Esophagus squamous epithelium (tissue), 5 donors: ENCODE data around the gene CAMK2N1. TPM values are rescaled to one million over a fixed set of nuclear protein-coding genes. Genes with fewer than 3 reads are reported as not detected.

ENCODE experiments used
- DNase-seq: peaks from one replicate; lab custom pipeline; 2025; lab: John Stamatoyannopoulos, UW
- H3K27ac ChIP-seq, 4 donors: fragments of 200-600 bp; sonication (generic); one replicate each; pipeline ENCODE4 v1.5.1; 2016 to 2019; ENCODE audit warnings: mild to moderate bottlenecking in 1 of 4
- H3K27me3 ChIP-seq, 4 donors: fragments of 200-600 bp; sonication (generic); 1 replicate in 3 of 4; 2 replicates in 1 of 4; pipeline versions ENCODE4 v1.5.1 to v1.6.0; 2017 to 2021; ENCODE audit warnings: antibody characterized with exemption in 1 of 4
- H3K36me3 ChIP-seq, 3 donors: fragments of 200-600 bp; sonication (generic); one replicate each; pipeline ENCODE4 v1.5.1; 2016 to 2019
- H3K4me1 ChIP-seq, 3 donors: fragments of 200-600 bp; sonication (generic); one replicate each; pipeline ENCODE4 v1.5.1; 2017 to 2019
- H3K4me3 ChIP-seq, 4 donors: fragments of 200-600 bp; sonication (generic); 1 replicate in 3 of 4; 2 replicates in 1 of 4; pipeline ENCODE4 v1.5.1; 2016 to 2019; ENCODE audit warnings: mild to moderate bottlenecking in 2 of 4, moderate library complexity in 1 of 4
- H3K9me3 ChIP-seq, 3 donors: fragments of 200-600 bp; sonication (generic); one replicate each; pipeline ENCODE4 v1.5.1; 2016 to 2019
- CTCF ChIP-seq, 6 experiments: fragments of 450-650 bp in 4 of 6; fragments of 200-600 bp in 2 of 6; sonication (generic) in 2 of 6; IDR thresholded peaks; one replicate each; pipeline ENCODE4 v1.5.1; 2016 to 2019; ENCODE audit warnings: antibody characterized with exemption in 6 of 6, mild to moderate bottlenecking in 4 of 6, moderate library complexity in 4 of 6
- POLR2A ChIP-seq, 4 donors: fragments of 450-650 bp; IDR thresholded peaks; one replicate each; pipeline ENCODE4 v1.6.1; 2017; ENCODE audit warnings: antibody characterized with exemption in 4 of 4, mild to moderate bottlenecking in 4 of 4, moderate library complexity in 3 of 4
- WGBS, 2 donors: methylation state at CpG; one replicate each; pipeline ENCODE4 v1.1.5; 2018; 5-methylcytosine and 5-hydroxymethylcytosine counted together
- intact Hi-C: fragments of 100-400 bp; cut with DNase I; formaldehyde crosslinking; loops from one replicate; pipeline ENCODE4 v1.15.0; 2022
- total RNA-seq, 4 donors: library from RNA; depleted of rRNA; stranded (reverse); fragments of >200 nt; gene quantifications; one replicate each; pipeline ENCODE4 v1.1.0, GENCODE V29; 2016
- donor health status: DM: yes; HTN: yes; CAD: no.

The CAMK2N1 gene
- total RNA-seq, 4 donors from 2014 or later, result 3.1 to 12.8 (median 6.8) TPM

GRCh38 chr1:20474333-20474975 lies 11.6 kb downstream of the CAMK2N1 start:
- no peaks in the 10 kb centered on the region for H3K36me3 ChIP-seq
- no peak overlapping the region for H3K27ac ChIP-seq
- 53 to 69% methylated on average over 2 of the region's 2 CpGs for WGBS, 2 donors
- no peaks in the 10 kb centered on the region for H3K9me3 ChIP-seq
- H3K27me3 ChIP-seq, result peaks cover 0 to 76% (median 10%) of the 10 kb centered on the region in 4 donors
- no peak for DNase-seq
- peaks cover 4 to 20% (median 6%) of the 10 kb centered on the region in 3 donors for H3K4me1 ChIP-seq
- TF ChIP-seq POLR2A (IDR thresholded peaks at IDR 0.05) (no peak), CTCF (IDR thresholded peaks at IDR 0.05) (no peak)
- intact Hi-C loops, result no loop called here
- no peak overlapping the region for H3K4me3 ChIP-seq

GRCh38 chr1:20473894-20474293 lies 12.1 kb downstream of the CAMK2N1 start:
- no peak for DNase-seq
- TF ChIP-seq POLR2A (IDR thresholded peaks at IDR 0.05) (no peak), CTCF (IDR thresholded peaks at IDR 0.05) (no peak)
- Histone ChIP-seq H3K27me3 (peaks cover 0 to 71% (median 10%) of the 10 kb centered on the region in 4 donors), H3K27ac (no peak overlapping the region), H3K4me3 (no peak overlapping the region), H3K9me3 (no peaks in the 10 kb centered on the region), H3K36me3 (no peaks in the 10 kb centered on the region), H3K4me1 (peaks cover 4 to 20% (median 6%) of the 10 kb centered on the region in 3 donors)
- 81 to 89% methylated on average over 4 of the region's 4 CpGs for WGBS, 2 donors
- intact Hi-C loops, result no loop called here

GRCh38 chr1:20472860-20473711 lies 12.9 kb downstream of the CAMK2N1 start:
- Histone ChIP-seq H3K36me3 (no peaks in the 10 kb centered on the region), H3K9me3 (no peaks in the 10 kb centered on the region), H3K27ac (no peak overlapping the region), H3K4me3 (no peak overlapping the region), H3K27me3 (peaks cover 0 to 67% (median 10%) of the 10 kb centered on the region in 4 donors), H3K4me1 (peaks cover 4 to 20% (median 6%) of the 10 kb centered on the region in 3 donors)
- WGBS, 2 donors, result 27 to 31% methylated on average over 18 to 24 of the region's 28 CpGs
- no peak for DNase-seq
- TF ChIP-seq CTCF (IDR thresholded peaks at IDR 0.05) (no peak), POLR2A (IDR thresholded peaks at IDR 0.05) (no peak)
- intact Hi-C loops, result no loop called here

- peaks cover 4 to 16% (median 6%) of the 10 kb centered on the region in 3 donors for H3K4me1 ChIP-seq
- no peak overlapping the region for H3K4me3 ChIP-seq
- DNase-seq, result no peak
- TF ChIP-seq CTCF (IDR thresholded peaks at IDR 0.05) (no peak), POLR2A (IDR thresholded peaks at IDR 0.05) (no peak)
- intact Hi-C loops, result no loop called here
- WGBS, 2 donors, result 85 to 89% methylated on average over 4 of the region's 4 CpGs
- H3K27ac ChIP-seq, result no peak overlapping the region
- no peaks in the 10 kb centered on the region for H3K9me3 ChIP-seq
- peaks cover 0 to 67% (median 7%) of the 10 kb centered on the region in 4 donors for H3K27me3 ChIP-seq
- H3K36me3 ChIP-seq, result no peaks in the 10 kb centered on the region
These were observed 13.9 kb downstream of the CAMK2N1 start for GRCh38 chr1:20472121-20472520.

- intact Hi-C loops, result no loop called here
- WGBS, 2 donors, result 46 to 61% methylated on average over 3 of the region's 3 CpGs
- TF ChIP-seq CTCF (IDR thresholded peaks at IDR 0.05) (no peak), POLR2A (IDR thresholded peaks at IDR 0.05) (no peak)
- Histone ChIP-seq H3K4me1 (peaks cover 0 to 5% (median 0%) of the 10 kb centered on the region in 3 donors), H3K9me3 (no peaks in the 10 kb centered on the region), H3K4me3 (no peak overlapping the region), H3K36me3 (no peaks in the 10 kb centered on the region), H3K27me3 (peaks cover 0 to 65% (median 2%) of the 10 kb centered on the region in 4 donors), H3K27ac (no peak overlapping the region)
- no peak for DNase-seq
These were observed 15.8 kb downstream of the CAMK2N1 start for GRCh38 chr1:20470194-20470593.
